Skeletal muscle tissue (tissue), 4 donors: ENCODE measurements around the gene SPATA31D1. TPM values are rescaled to one million over a fixed set of nuclear protein-coding genes. Genes with fewer than 3 reads are reported as not detected.

Source experiments
- H3K27ac ChIP-seq: one replicate; pipeline ENCODE4 v1.7.0; 2013; ENCODE audit warnings: mild to moderate bottlenecking, low read depth, low read length, inconsistent platforms
- H3K27me3 ChIP-seq, 3 donors: one replicate each; pipeline ENCODE4 v1.7.0; 2013; ENCODE audit warnings: low read length in 3 of 3; ENCODE audit not compliant: control insufficient read depth in 3 of 3, insufficient read depth in 3 of 3
- H3K36me3 ChIP-seq, 3 donors: one replicate each; pipeline ENCODE4 v1.7.0; 2013; ENCODE audit warnings: low read length in 3 of 3; ENCODE audit not compliant: control insufficient read depth in 3 of 3, insufficient read depth in 3 of 3
- H3K4me1 ChIP-seq, 3 donors: one replicate each; pipeline ENCODE4 v1.7.0; 2013; ENCODE audit warnings: low read length in 3 of 3, mild to moderate bottlenecking in 3 of 3; ENCODE audit not compliant: control insufficient read depth in 3 of 3, insufficient read depth in 3 of 3
- H3K4me3 ChIP-seq, 3 donors: one replicate each; pipeline ENCODE4 v1.7.0; 2013; ENCODE audit warnings: low read length in 3 of 3
- H3K9ac ChIP-seq, 3 donors: one replicate each; pipeline ENCODE4 v1.7.0; 2013; ENCODE audit warnings: low read length in 3 of 3, mild to moderate bottlenecking in 3 of 3, moderate library complexity in 2 of 3, low read depth in 1 of 3
- H3K9me3 ChIP-seq, 3 donors: one replicate each; pipeline ENCODE4 v1.7.0; 2013; ENCODE audit warnings: low read length in 3 of 3; ENCODE audit not compliant: control insufficient read depth in 3 of 3
- total RNA-seq: library from RNA; depleted of rRNA; stranded (reverse); fragments of >200 nt; gene quantifications from one replicate; pipeline ENCODE4 v1.2.3, GENCODE V29; 2014
- donor health status: Osteomylitis.

Gene SPATA31D1
- total RNA-seq, 1 donor from 2014 or later: not detected

- H3K9ac ChIP-seq: no peak overlapping the region
- H3K27ac ChIP-seq: no peak overlapping the region
- H3K4me3 ChIP-seq: no peak overlapping the region
- no peaks in the 10 kb centered on the region for H3K36me3 ChIP-seq
- peaks cover 0 to 4% (median 0%) of the 10 kb centered on the region in 3 donors for H3K9me3 ChIP-seq
- H3K4me1 ChIP-seq: no peaks in the 10 kb centered on the region
- no peaks in the 10 kb centered on the region for H3K27me3 ChIP-seq
Measured at GRCh38 chr9:82012276-82012675, 23.7 kb downstream of the SPATA31D1 start.

GRCh38 chr9:82020331-82020730 lies 31.8 kb downstream of the SPATA31D1 start:
- Histone ChIP-seq H3K4me3 (no peak overlapping the region), H3K27me3 (no peaks in the 10 kb centered on the region), H3K9me3 (no peaks in the 10 kb centered on the region), H3K36me3 (no peaks in the 10 kb centered on the region), H3K9ac (no peak overlapping the region), H3K4me1 (peaks cover 0 to 6% (median 4%) of the 10 kb centered on the region in 3 donors), H3K27ac (no peak overlapping the region)

GRCh38 chr9:82021198-82021597 lies 32.6 kb downstream of the SPATA31D1 start:
- Histone ChIP-seq H3K27ac (peak overlapping the region; percentile 25), H3K4me3 (no peak overlapping the region), H3K9ac (no peak overlapping the region)

GRCh38 chr9:82022121-82022520 lies 33.5 kb downstream of the SPATA31D1 start:
- Histone ChIP-seq H3K4me3 (no peak overlapping the region), H3K9me3 (no peaks in the 10 kb centered on the region), H3K36me3 (no peaks in the 10 kb centered on the region), H3K9ac (no peak overlapping the region), H3K27me3 (no peaks in the 10 kb centered on the region), H3K27ac (no peak overlapping the region), H3K4me1 (peaks cover 0 to 6% (median 4%) of the 10 kb centered on the region in 3 donors)

More at GRCh38 chr9:82021198-82021597, 32.6 kb downstream of the SPATA31D1 start:
- peaks cover 0 to 6% (median 4%) of the 10 kb centered on the region in 3 donors for H3K4me1 ChIP-seq
- no peaks in the 10 kb centered on the region for H3K36me3 ChIP-seq
- no peaks in the 10 kb centered on the region for H3K9me3 ChIP-seq
- H3K27me3 ChIP-seq: no peaks in the 10 kb centered on the region

GRCh38 chr9:82024908-82025307 lies 36.3 kb downstream of the SPATA31D1 start:
- Histone ChIP-seq H3K27me3 (no peaks in the 10 kb centered on the region), H3K9ac (no peak overlapping the region), H3K9me3 (no peaks in the 10 kb centered on the region), H3K27ac (no peak overlapping the region), H3K4me3 (no peak overlapping the region), H3K4me1 (peaks cover 0 to 6% (median 4%) of the 10 kb centered on the region in 3 donors), H3K36me3 (no peaks in the 10 kb centered on the region)

- Histone ChIP-seq H3K36me3 (no peaks in the 10 kb centered on the region), H3K9me3 (no peaks in the 10 kb centered on the region), H3K27me3 (no peaks in the 10 kb centered on the region), H3K4me3 (no peak overlapping the region), H3K27ac (no peak overlapping the region), H3K4me1 (no peaks in the 10 kb centered on the region), H3K9ac (no peak overlapping the region)
Measured at GRCh38 chr9:82031538-82032280, 43.1 kb downstream of the SPATA31D1 start.

- Histone ChIP-seq H3K9me3 (no peaks in the 10 kb centered on the region), H3K27ac (no peak overlapping the region), H3K36me3 (no peaks in the 10 kb centered on the region), H3K4me3 (no peak overlapping the region), H3K4me1 (no peaks in the 10 kb centered on the region), H3K27me3 (no peaks in the 10 kb centered on the region), H3K9ac (no peak overlapping the region)
Measured at GRCh38 chr9:82034956-82035731, 46.6 kb downstream of the SPATA31D1 start.

GRCh38 chr9:82036086-82036485 lies 47.5 kb downstream of the SPATA31D1 start:
- Histone ChIP-seq H3K9me3 (no peaks in the 10 kb centered on the region), H3K36me3 (no peaks in the 10 kb centered on the region), H3K4me3 (no peak overlapping the region), H3K9ac (no peak overlapping the region), H3K27ac (no peak overlapping the region), H3K4me1 (no peaks in the 10 kb centered on the region), H3K27me3 (no peaks in the 10 kb centered on the region)

- H3K36me3 ChIP-seq: no peaks in the 10 kb centered on the region
- H3K4me3 ChIP-seq: no peak overlapping the region
- no peaks in the 10 kb centered on the region for H3K27me3 ChIP-seq
- no peak overlapping the region for H3K27ac ChIP-seq
- H3K4me1 ChIP-seq: no peaks in the 10 kb centered on the region
- no peak overlapping the region for H3K9ac ChIP-seq
- H3K9me3 ChIP-seq: no peaks in the 10 kb centered on the region
Measured at GRCh38 chr9:82037126-82037525, 48.6 kb downstream of the SPATA31D1 start.

GRCh38 chr9:82038897-82039296 lies 50.3 kb downstream of the SPATA31D1 start:
- Histone ChIP-seq H3K9ac (no peak overlapping the region), H3K27me3 (no peaks in the 10 kb centered on the region)

More at GRCh38 chr9:82038897-82039296, 50.3 kb downstream of the SPATA31D1 start:
- Histone ChIP-seq H3K4me3 (no peak overlapping the region), H3K4me1 (no peaks in the 10 kb centered on the region), H3K36me3 (no peaks in the 10 kb centered on the region), H3K9me3 (no peaks in the 10 kb centered on the region), H3K27ac (no peak overlapping the region)
